8988T (cell line): ENCODE results near the gene NMT1.

Source experiments
- DNase-seq: peaks from one replicate; pipeline ENCODE4 v3.0.0; 2011

Gene NMT1

DNA sequence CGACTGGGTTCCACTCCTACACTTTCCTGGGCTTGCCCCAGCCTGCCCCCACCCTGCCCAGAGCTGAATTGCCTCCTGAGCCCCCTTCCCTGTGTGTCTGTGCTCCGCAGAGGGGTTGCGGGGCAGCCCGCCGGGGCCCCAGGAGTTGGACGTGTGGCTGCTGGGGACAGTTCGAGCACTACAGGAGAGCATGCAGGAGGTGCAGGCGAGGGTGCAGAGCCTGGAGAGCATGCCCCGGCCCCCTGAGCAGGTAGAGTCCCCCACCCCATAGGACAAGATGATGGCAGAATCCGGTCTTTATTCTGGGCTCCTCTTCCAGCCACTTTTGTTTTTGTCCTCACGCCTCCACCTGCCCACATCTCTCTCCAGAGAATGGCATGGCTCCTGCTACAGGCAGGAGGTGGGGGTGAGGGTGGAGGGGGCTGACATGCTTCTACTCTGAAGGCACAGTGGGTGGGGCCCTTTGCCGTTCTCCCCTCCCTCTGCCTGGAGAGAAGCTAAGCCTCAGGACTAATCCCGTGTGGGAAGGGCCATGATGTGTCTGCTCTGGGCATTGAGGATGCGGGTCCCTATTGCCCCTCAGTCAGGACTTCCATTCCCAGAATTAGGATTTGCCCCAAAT lies 77.9 kb downstream of the NMT1 start:
- DNase-seq = no peak

GRCh38 chr17:45139533-45139920 lies 78.4 kb downstream of the NMT1 start:
- no peak for DNase-seq

DNA sequence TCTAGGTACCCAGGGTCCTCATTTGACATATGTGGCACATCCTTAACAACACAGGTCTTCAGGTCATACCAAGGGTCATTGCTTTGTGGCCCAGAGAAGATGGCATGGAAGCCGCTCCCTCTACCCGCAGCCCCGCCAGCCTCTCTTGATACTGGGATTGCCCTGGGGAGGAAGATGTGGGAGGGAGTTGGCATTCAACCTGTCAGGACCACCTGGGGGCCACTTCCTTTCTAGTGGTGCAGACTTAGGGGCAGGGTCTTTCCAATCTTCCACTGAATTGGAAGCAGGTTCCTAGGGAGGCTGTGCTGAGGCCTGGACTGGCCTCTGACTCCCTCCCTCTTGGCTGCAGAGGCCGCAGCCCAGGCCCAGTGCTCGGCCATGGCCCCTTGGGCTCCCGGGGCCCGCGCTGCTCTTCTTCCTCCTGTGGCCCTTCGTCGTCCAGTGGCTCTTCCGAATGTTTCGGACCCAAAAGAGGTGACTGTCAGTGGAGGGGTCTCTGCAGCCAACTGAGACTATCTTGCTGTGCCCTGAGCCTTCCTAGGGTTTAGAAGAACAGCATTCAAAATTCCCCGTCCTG lies 82.1 kb downstream of the NMT1 start:
- no peak for DNase-seq

GRCh38 chr17:45143767-45144198 lies 82.7 kb downstream of the NMT1 start:
- no peak for DNase-seq

DNA sequence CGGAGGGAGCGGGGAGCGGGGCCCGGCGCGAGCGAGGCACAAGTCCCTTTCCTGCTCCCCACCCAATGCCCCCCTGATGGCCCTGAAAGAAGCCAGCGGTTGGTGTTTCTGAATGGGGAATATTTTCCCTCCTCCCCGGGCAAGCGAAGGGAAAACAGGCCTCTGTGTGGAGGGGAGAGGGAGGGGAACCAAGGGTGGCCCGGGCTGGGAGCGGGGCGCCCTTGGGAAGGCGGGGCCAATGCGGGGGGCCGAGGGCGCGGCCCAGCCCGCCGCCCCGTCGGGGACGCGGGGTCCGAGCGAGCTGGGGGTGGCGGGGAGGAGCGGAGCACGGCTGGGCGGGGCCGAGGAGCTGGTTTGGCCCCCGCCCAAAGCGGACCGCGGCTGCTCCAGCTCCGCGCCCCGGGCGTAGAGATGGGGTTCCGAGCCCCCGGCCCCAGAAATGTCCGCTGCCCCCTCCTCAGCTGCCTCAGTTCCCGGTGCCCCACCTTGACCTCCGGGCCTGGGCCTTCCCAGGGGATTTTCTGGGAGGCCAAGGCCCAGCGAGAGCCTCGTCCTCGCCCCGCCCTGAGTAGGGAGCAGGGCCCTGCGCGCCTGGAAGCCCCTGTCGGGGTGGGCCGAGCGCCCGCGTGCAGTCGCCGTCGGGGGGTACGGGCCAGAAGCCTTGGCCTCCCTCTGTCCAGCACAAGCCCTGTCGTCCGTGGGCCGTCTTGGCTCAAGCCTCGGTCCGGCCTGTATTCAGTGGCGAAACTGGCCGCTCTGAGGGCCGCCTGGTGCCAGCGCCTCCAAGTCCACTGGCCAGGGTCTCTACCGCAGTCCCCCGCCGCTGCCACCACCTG lies 83.3 kb downstream of the NMT1 start:
- DNase-seq = no peak

DNA sequence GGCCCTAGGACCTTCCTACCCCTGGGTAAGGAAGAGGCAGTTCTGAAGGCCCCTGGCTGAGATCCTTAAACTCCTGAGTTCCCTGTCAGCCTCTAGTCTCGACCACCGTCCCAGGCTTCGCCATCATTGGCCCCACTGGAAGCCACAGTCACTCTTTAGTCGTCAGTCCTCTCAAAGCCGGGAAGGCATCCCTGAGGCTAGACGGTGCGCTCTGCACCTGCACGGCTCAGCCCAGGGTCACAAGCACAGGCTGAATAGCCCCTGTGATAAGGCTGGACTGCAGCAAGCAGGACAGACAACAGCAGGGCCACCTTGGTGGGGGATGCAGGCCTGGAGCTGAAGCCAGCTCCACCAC lies 83.9 kb downstream of the NMT1 start:
- DNase-seq = no peak

- DNase-seq = no peak
Measured at GRCh38 chr17:45146166-45146565, 85.0 kb downstream of the NMT1 start.

GRCh38 chr17:45146592-45146889 lies 85.4 kb downstream of the NMT1 start:
- no peak for DNase-seq

GRCh38 chr17:45146890-45147580 lies 85.9 kb downstream of the NMT1 start:
- DNase-seq = no peak

- no peak for DNase-seq
Measured at GRCh38 chr17:45147581-45148182, 86.6 kb downstream of the NMT1 start.

DNA sequence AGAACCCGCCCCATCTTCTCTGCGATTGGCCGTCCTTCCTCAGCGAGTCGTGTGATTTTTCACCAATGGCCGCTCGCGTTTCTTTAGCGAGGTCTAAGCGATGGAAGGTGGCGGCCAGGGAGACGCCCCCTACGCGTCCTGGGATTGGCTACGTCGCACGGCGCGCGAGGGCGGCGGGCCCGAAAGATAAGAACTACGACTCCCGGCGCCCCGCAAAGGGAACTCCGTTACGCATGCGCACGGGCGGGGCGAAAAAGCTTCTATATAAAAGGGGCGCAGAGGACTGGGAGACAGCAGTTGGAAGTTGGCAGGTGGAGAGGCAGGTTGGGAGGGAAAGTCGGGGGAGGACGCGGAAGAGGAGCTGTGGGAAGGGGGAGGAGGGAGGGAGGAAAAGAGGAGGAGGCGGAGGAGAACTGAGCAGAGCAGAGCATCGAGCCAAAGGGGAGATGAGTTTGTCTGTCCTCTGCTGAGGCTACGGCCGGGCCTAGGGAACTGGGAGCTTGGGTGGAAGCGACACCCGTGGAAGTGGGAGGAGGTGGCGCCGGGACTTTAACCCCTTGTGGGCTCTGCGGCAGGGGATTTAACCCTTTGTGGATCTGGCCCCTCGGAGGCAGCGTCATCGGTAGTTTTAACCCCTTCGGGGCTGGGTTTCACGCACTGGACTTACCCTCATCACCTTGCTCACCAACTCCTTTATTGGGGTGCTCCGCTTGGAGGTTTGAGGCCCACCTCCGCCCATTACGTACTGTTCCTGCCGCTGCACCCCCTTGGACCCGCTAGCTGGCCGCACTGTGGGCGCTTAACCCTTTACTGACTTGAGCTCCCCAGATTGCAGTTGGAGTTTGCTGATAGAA lies 87.3 kb downstream of the NMT1 start, which contains the start of gene HEXIM1:
Gene HEXIM1, plus strand, starts transcription at position 293 of the 854 bp plus-strand sequence. CDS start 716 bp downstream, outside the sequence.
- peak; percentile 80 for DNase-seq

DNA sequence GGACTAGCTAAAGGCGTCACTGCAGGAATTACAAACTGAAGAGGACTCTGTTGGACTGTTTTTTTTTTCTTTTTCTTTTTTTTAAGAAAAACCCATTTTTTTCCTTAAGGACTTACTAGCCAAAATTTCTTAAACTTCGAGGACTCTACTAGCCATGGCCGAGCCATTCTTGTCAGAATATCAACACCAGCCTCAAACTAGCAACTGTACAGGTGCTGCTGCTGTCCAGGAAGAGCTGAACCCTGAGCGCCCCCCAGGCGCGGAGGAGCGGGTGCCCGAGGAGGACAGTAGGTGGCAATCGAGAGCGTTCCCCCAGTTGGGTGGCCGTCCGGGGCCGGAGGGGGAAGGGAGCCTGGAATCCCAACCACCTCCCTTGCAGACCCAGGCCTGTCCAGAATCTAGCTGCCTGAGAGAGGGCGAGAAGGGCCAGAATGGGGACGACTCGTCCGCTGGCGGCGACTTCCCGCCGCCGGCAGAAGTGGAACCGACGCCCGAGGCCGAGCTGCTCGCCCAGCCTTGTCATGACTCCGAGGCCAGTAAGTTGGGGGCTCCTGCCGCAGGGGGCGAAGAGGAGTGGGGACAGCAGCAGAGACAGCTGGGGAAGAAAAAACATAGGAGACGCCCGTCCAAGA lies 88.0 kb downstream of the NMT1 start:
- peak; percentile 60 for DNase-seq

- DNase-seq = no peak
Measured at GRCh38 chr17:45149669-45150664, 88.8 kb downstream of the NMT1 start.

- no peak for DNase-seq
Measured at GRCh38 chr17:45150911-45151809, 90.0 kb downstream of the NMT1 start.

DNA sequence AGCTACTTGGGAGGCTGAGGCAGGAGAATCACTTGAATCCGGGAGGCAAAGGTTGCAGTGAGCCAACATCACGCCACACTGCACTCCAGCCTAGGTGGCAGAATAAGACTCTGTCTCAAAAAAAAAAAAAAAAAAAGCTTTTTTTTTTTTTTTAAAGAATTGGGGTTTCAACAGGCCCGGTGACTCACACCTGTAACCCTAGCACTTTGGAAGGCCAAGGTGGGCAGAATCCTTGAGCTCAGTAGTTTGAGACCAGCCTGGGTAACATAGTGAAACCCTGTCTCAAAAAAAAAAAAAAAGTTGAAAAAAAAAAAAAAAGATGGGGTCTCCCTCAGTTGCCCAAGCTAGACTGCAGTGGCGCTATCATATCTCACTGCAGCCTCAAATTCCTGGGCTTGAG lies 93.9 kb downstream of the NMT1 start:
- DNase-seq = no peak

DNA sequence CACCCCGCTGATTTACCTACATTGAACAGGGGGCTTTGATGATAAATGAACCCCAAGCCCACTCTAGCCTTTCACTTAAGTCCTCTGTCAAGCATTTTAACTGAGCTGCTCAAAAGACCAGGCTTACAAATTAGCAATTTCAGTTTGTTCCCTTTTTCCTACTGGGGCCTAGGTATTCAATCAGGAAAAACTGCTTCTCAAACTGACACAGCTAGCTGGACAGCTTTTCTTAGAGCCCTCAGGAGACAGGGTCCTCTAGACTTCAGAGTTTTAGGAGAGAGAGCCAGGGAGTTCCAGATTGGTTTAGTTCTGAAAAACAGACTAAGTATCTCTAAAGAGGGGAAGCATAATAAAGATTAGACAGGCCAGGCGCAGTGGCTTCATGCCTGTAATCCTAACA lies 94.4 kb downstream of the NMT1 start:
- no peak for DNase-seq

DNA sequence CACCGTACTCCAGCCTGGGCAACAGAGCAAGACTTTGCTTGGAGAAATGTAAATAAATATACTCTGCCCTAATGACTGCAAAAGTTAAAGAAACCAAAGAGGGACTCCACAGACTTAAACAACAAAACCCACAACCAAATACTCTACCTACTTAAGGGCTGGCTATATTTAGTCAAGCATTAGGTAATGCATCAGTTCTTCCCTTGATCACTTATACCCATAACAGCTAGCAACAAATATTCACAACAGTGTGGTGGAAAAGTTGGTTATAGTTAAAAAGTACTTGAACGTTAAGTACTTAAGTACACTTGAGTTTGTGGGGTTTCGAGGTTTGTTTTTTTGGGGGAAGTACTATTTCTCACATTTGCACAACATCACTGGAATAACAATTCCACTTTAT lies 95.1 kb downstream of the NMT1 start:
- DNase-seq = no peak
